ENCODE measurements around the gene DOCK8. TPM values are rescaled to one million over a fixed set of nuclear protein-coding genes. Genes with fewer than 3 reads are reported as not detected.

The DOCK8 gene
- total RNA-seq, 4 donors from 2014 or later, result 6.7 to 28.5 (median 11.7) TPM

- intact Hi-C loops (cut with DNase I; ENCODE audit: low total_unique reads), result no loop called here
These were observed 155.4 kb downstream of the DOCK8 start for GRCh38 chr9:370086-370485.

GRCh38 chr9:371349-371748 is 156.7 kb downstream of the DOCK8 start:
- no peaks in the 10 kb centered on the region for H3K9me3 ChIP-seq
- H3K27ac ChIP-seq, result peak overlapping the region; percentile 21 to 63
- no peak for TF ChIP-seq POLR2A (IDR thresholded peaks at IDR 0.05)
- no peak for TF ChIP-seq CTCF (IDR thresholded peaks at IDR 0.05)
- DNase-seq, result peak in 1 of 2 donors; percentile 21
- H3K36me3 ChIP-seq, result no peaks in the 10 kb centered on the region
- no peak overlapping the region for H3K4me3 ChIP-seq
- no peaks in the 10 kb centered on the region for H3K27me3 ChIP-seq
- no peaks in the 10 kb centered on the region for H3K4me1 ChIP-seq
- intact Hi-C loops (cut with DNase I; ENCODE audit: low total_unique reads), result no loop called here

More at GRCh38 chr9:370086-370485, 155.4 kb downstream of the DOCK8 start:
- Histone ChIP-seq H3K36me3 (no peaks in the 10 kb centered on the region), H3K4me1 (no peaks in the 10 kb centered on the region), H3K27me3 (no peaks in the 10 kb centered on the region), H3K27ac (peak overlapping the region in 1 of 2 donors; percentile 63), H3K9me3 (no peaks in the 10 kb centered on the region), H3K4me3 (no peak overlapping the region)
- no peak for TF ChIP-seq POLR2A (IDR thresholded peaks at IDR 0.05)
- no peak for TF ChIP-seq CTCF (IDR thresholded peaks at IDR 0.05)
- no peak for DNase-seq

GRCh38 chr9:372128-372527 is 157.5 kb downstream of the DOCK8 start:
- Histone ChIP-seq H3K27me3 (no peaks in the 10 kb centered on the region), H3K4me3 (no peak overlapping the region), H3K4me1 (no peaks in the 10 kb centered on the region), H3K36me3 (no peaks in the 10 kb centered on the region), H3K9me3 (no peaks in the 10 kb centered on the region), H3K27ac (peak overlapping the region in 1 of 2 donors; percentile 63)
- intact Hi-C loops (cut with DNase I; ENCODE audit: low total_unique reads), result no loop called here
- no peak for TF ChIP-seq CTCF (IDR thresholded peaks at IDR 0.05)
- no peak for TF ChIP-seq POLR2A (IDR thresholded peaks at IDR 0.05)
- no peak for DNase-seq

- H3K36me3 ChIP-seq, result no peaks in the 10 kb centered on the region
These were observed 159.1 kb downstream of the DOCK8 start for GRCh38 chr9:373759-374206.

GRCh38 chr9:374736-375135 is 160.1 kb downstream of the DOCK8 start:
- Histone ChIP-seq H3K4me1 (no peaks in the 10 kb centered on the region), H3K4me3 (no peak overlapping the region), H3K27me3 (no peaks in the 10 kb centered on the region), H3K36me3 (no peaks in the 10 kb centered on the region), H3K27ac (no peak overlapping the region), H3K9me3 (no peaks in the 10 kb centered on the region)
- no peak for DNase-seq
- intact Hi-C loops (cut with DNase I; ENCODE audit: low total_unique reads), result no loop called here
- TF ChIP-seq CTCF (IDR thresholded peaks at IDR 0.05) (no peak), POLR2A (IDR thresholded peaks at IDR 0.05) (no peak)

More at GRCh38 chr9:373759-374206, 159.1 kb downstream of the DOCK8 start:
- Histone ChIP-seq H3K4me3 (no peak overlapping the region), H3K4me1 (no peaks in the 10 kb centered on the region), H3K9me3 (no peaks in the 10 kb centered on the region), H3K27me3 (no peaks in the 10 kb centered on the region), H3K27ac (no peak overlapping the region)
- TF ChIP-seq POLR2A (IDR thresholded peaks at IDR 0.05), result no peak
- TF ChIP-seq CTCF (IDR thresholded peaks at IDR 0.05), result no peak
- intact Hi-C loops (cut with DNase I; ENCODE audit: low total_unique reads), result no loop called here
- DNase-seq, result no peak

Measured in uterus (tissue), 4 donors.